K562 (cell line): ENCODE data around the gene VPS11. TPM values are rescaled to one million over a fixed set of nuclear protein-coding genes. Genes with fewer than 3 reads are reported as not detected.

Experiments
- ATAC-seq: fragments of 200-7000 bp; cut with Tn5 transposase; 3 replicates; pipeline ENCODE4 v1.9.1; 2020; ENCODE audit warnings: moderate library complexity
- BruUV-seq: library from RNA; stranded (reverse); fragments of 400-500 nt; replicated peaks from 2 replicates; lab custom pipeline; 2021; lab: Mats Ljungman, UMichigan
- CTCF ChIA-PET: fragments of 300-600 bp; formaldehyde crosslinking; extraction: SDS; loops from one replicate; lab custom pipeline; 2021; ENCODE audit warnings: low intra/inter-chr PET ratio; lab: Yijun Ruan, JAX
- POLR2A ChIA-PET: fragments of 300-600, 350-650 bp; sonication (Branson Sonifier 250); formaldehyde crosslinking; extraction: SDS; loops from one replicate; lab custom pipeline; 2021; ENCODE audit warnings: antibody characterized with exemption, inconsistent platforms; lab: Yijun Ruan, JAX
- DNase-seq, 4 experiments: peaks; one replicate each; pipeline versions ENCODE4 v3.0.0 to v3.0.0-alpha.2; 2011 to 2018; ENCODE audit warnings: low spot score in 3 of 4, mixed read lengths in 3 of 4; ENCODE audit errors: extremely low read depth in 1 of 4
- FAIRE-seq: peaks from 2 replicates; lab custom pipeline; 2011; peaks lifted over from hg19 to GRCh38; lab: Jason Lieb, UNC
- H2AFZ ChIP-seq: 2 replicates; pipeline ENCODE4 v1.6.0; 2011; ENCODE audit warnings: low read depth, low read length, control low read depth, inconsistent platforms
- H3K27ac ChIP-seq: fragments of 200-600 bp; 3 replicates; pipeline ENCODE4 v1.8.0; 2011; ENCODE audit warnings: low read depth, mild to moderate bottlenecking, control low read depth, inconsistent platforms, low read length, moderate library complexity, mixed read lengths; ENCODE audit errors: extremely low read depth
- H3K27me3 ChIP-seq, 2 experiments: fragments of 300-600 bp in 1 of 2; 2 replicates in 1 of 2; 3 replicates in 1 of 2; pipeline versions ENCODE4 v1.6.0 to v1.8.0; 2011; ENCODE audit warnings: inconsistent platforms in 2 of 2, low read length in 2 of 2, mild to moderate bottlenecking in 1 of 2, mixed read lengths in 1 of 2, moderate library complexity in 1 of 2; ENCODE audit not compliant: control insufficient read depth in 2 of 2, insufficient read depth in 2 of 2
- H3K36me3 ChIP-seq: fragments of 300-600 bp; 3 replicates; pipeline ENCODE4 v1.8.0; 2011; ENCODE audit warnings: mild to moderate bottlenecking, low read length, inconsistent platforms; ENCODE audit not compliant: control insufficient read depth, insufficient read depth
- H3K4me1 ChIP-seq, 2 experiments: fragments of 200-600 bp in 1 of 2; replicated peaks in 1 of 2; 2 replicates in 1 of 2; 3 replicates in 1 of 2; pipeline versions ENCODE4 v1.5.1 to v1.8.0; 2011; ENCODE audit warnings: inconsistent platforms in 2 of 2, low read length in 2 of 2, mild to moderate bottlenecking in 1 of 2, mixed read lengths in 1 of 2, moderate library complexity in 1 of 2; ENCODE audit not compliant: control insufficient read depth in 2 of 2, insufficient read depth in 2 of 2
- H3K4me2 ChIP-seq: 2 replicates; pipeline ENCODE4 v1.6.1; 2011; ENCODE audit warnings: low read length, control low read depth, inconsistent platforms, mixed read lengths; ENCODE audit not compliant: insufficient read depth
- H3K4me3 ChIP-seq: fragments of 200-600 bp; sonication (generic), shearing (Covaris generic); 2 replicates; pipeline ENCODE4 v1.5.1; 2016; ENCODE audit warnings: control low read depth, inconsistent platforms
- H3K79me2 ChIP-seq: fragments of 200-600 bp; 3 replicates; pipeline ENCODE4 v1.8.0; 2011; ENCODE audit warnings: low read length, inconsistent platforms; ENCODE audit not compliant: control insufficient read depth, insufficient read depth
- H3K9ac ChIP-seq, 2 experiments: 2 replicates each; pipeline versions ENCODE4 v1.6.0 to v1.6.1; 2011; ENCODE audit warnings: low read depth in 2 of 2, low read length in 2 of 2, control low read depth in 1 of 2, inconsistent platforms in 1 of 2, mild to moderate bottlenecking in 1 of 2, mixed read lengths in 1 of 2; ENCODE audit not compliant: insufficient read depth in 1 of 2
- H3K9me1 ChIP-seq: one replicate; pipeline ENCODE4 v1.6.0; 2011; ENCODE audit warnings: inconsistent platforms, mild to moderate bottlenecking, low read length, moderate library complexity; ENCODE audit not compliant: control insufficient read depth, insufficient read depth
- H3K9me3 ChIP-seq: replicated peaks from 2 replicates; pipeline ENCODE4 v1.5.1; 2011; ENCODE audit warnings: low read depth, low read length, inconsistent platforms; ENCODE audit not compliant: control insufficient read depth, insufficient read depth
- H4K20me1 ChIP-seq: replicated peaks from 2 replicates; pipeline ENCODE4 v1.6.1; 2011; ENCODE audit warnings: low read length, inconsistent platforms, mixed read lengths; ENCODE audit not compliant: control insufficient read depth, insufficient read depth
- DMBX1 ChIP-seq: fragments of 250-450 bp; sonication (Bioruptor Pico); IDR thresholded peaks from 2 replicates; pipeline ENCODE4 v1.8.0; 2022; ENCODE audit warnings: inconsistent platforms, mild to moderate bottlenecking, moderate library complexity, borderline replicate concordance
- ILF3 ChIP-seq: fragments of 450-650 bp; IDR thresholded peaks from 2 replicates; pipeline ENCODE4 v1.6.1; 2018; ENCODE audit warnings: antibody characterized with exemption, mild to moderate bottlenecking, moderate library complexity, borderline replicate concordance
- KLF13 ChIP-seq: fragments of 450-650 bp; IDR thresholded peaks from 2 replicates; pipeline ENCODE4 v1.6.1; 2016; ENCODE audit warnings: missing genetic modification characterization, low read depth, mild to moderate bottlenecking, missing compliant biosample characterization, moderate library complexity, borderline replicate concordance
- NONO ChIP-seq, 2 experiments: fragments of 200-400 bp in 1 of 2; fragments of 450-650 bp in 1 of 2; formaldehyde crosslinking in 1 of 2; IDR thresholded peaks; 2 replicates each; pipeline ENCODE4 v1.6.1; 2017; ENCODE audit warnings: low read depth in 2 of 2, mild to moderate bottlenecking in 2 of 2, moderate library complexity in 2 of 2, low read length in 1 of 2
- SIN3A ChIP-seq, 2 experiments: fragments of 150-350 bp in 1 of 2; IDR thresholded peaks; 2 replicates each; pipeline ENCODE4 v1.6.1; 2011 to 2016; ENCODE audit warnings: borderline replicate concordance in 2 of 2, low read depth in 2 of 2, low read length in 2 of 2, mild to moderate bottlenecking in 2 of 2, moderate library complexity in 2 of 2; ENCODE audit not compliant: control insufficient read depth in 1 of 2
- TAF15 ChIP-seq: fragments of 200-400 bp; formaldehyde crosslinking; IDR thresholded peaks from 2 replicates; pipeline ENCODE4 v1.6.1; 2017; ENCODE audit warnings: mild to moderate bottlenecking, low read depth, low read length, moderate library complexity
- ZNF263 ChIP-seq: sonication (generic); formaldehyde crosslinking; IDR thresholded peaks from 2 replicates; pipeline ENCODE4 v1.8.0; 2022; ENCODE audit warnings: mild to moderate bottlenecking, missing genetic modification reagents, borderline replicate concordance
- ZNF324 ChIP-seq: fragments of 250-450 bp; sonication (Bioruptor Pico); IDR thresholded peaks from 2 replicates; pipeline ENCODE4 v1.4.0; 2020; ENCODE audit warnings: mild to moderate bottlenecking
- WGBS: fragments of 100-300 bp; shearing (Covaris generic); methylation state at CpG from one replicate; pipeline ENCODE4 v1.1.6; 2016; ENCODE audit warnings: low coverage, mixed read lengths; ENCODE audit not compliant: insufficient coverage; ENCODE audit errors: missing lambda C conversion rate; 5-methylcytosine and 5-hydroxymethylcytosine counted together
- in situ Hi-C: fragments of 300-500 bp; cut with MboI; formaldehyde crosslinking; loops from 4 replicates; pipeline ENCODE4 v1.15.0; 2018; ENCODE audit warnings: inconsistent platforms, mixed read lengths
- intact Hi-C: fragments of 100-400 bp; cut with micrococcal nuclease; formaldehyde crosslinking; loops from 2 replicates; pipeline ENCODE4 v1.14.2; 2022
- polyA plus RNA-seq, 8 experiments: library from polyadenylated mRNA; depleted of rRNA in 4 of 8; stranded (reverse) in 5 of 8; unstranded in 3 of 8; fragments of >200 nt; fragmentation: Nextera tagmentation in 2 of 8; fragmentation: Illumina TruSeq in 1 of 8; extraction: Ambion mirVana in 2 of 8; extraction: Trizol in 1 of 8; gene quantifications; 2 replicates each; pipeline versions ENCODE4 v1.2.1 to v1.2.3, GENCODE V29; 2011 to 2014; ENCODE audit warnings: inconsistent platforms in 1 of 8, missing spikeins in 1 of 8
- total RNA-seq, 7 experiments: library from RNA; depleted of rRNA in 6 of 7; stranded (reverse); fragments of >200 nt in 6 of 7; fragmentation: Illumina TruSeq in 2 of 7; extraction: Trizol in 2 of 7; gene quantifications; 2 replicates each; pipeline versions ENCODE4 v1.2.1 to v1.2.3, GENCODE V29; 2011 to 2021; ENCODE audit warnings: low replicate concordance in 1 of 7
- TF ChIP-seq, protein P1 (sequence below): sonication (generic); formaldehyde crosslinking; IDR thresholded peaks from 2 replicates; pipeline ENCODE4 v1.8.0; 2022; ENCODE audit warnings: missing genetic modification reagents, mild to moderate bottlenecking, moderate library complexity, borderline replicate concordance
- TF ChIP-seq, protein P2 (sequence below): fragments of 200-800 bp; sonication (Bioruptor generic); IDR thresholded peaks from 2 replicates; pipeline ENCODE4 v1.6.1; 2017; ENCODE audit warnings: missing genetic modification characterization, missing compliant biosample characterization
- TF ChIP-seq, protein P3 (sequence below), 2 experiments: fragments of 250-450 bp in 1 of 2; fragments of 450-650 bp in 1 of 2; sonication (Bioruptor Pico) in 1 of 2; IDR thresholded peaks; 2 replicates each; pipeline versions ENCODE4 v1.6.1 to v1.8.0; 2016 to 2021; ENCODE audit warnings: mild to moderate bottlenecking in 2 of 2, moderate library complexity in 2 of 2, missing compliant biosample characterization in 1 of 2, missing genetic modification characterization in 1 of 2
- TF ChIP-seq, protein P4 (sequence below): sonication (generic); formaldehyde crosslinking; IDR thresholded peaks from 2 replicates; pipeline ENCODE4 v1.8.0; 2022; ENCODE audit warnings: mild to moderate bottlenecking, missing genetic modification reagents
- TF ChIP-seq, protein P5 (sequence below): sonication (generic); formaldehyde crosslinking; IDR thresholded peaks from 2 replicates; pipeline ENCODE4 v1.8.1; 2023; ENCODE audit warnings: mild to moderate bottlenecking, missing genetic modification reagents

Gene VPS11
- total and polyA plus RNA-seq, 9 of the 15 experiments (the other 6 are each of a cell fraction or from before 2014, with no cell fraction given), result 14.1 to 35.5 (median 27.5) TPM

DNA sequence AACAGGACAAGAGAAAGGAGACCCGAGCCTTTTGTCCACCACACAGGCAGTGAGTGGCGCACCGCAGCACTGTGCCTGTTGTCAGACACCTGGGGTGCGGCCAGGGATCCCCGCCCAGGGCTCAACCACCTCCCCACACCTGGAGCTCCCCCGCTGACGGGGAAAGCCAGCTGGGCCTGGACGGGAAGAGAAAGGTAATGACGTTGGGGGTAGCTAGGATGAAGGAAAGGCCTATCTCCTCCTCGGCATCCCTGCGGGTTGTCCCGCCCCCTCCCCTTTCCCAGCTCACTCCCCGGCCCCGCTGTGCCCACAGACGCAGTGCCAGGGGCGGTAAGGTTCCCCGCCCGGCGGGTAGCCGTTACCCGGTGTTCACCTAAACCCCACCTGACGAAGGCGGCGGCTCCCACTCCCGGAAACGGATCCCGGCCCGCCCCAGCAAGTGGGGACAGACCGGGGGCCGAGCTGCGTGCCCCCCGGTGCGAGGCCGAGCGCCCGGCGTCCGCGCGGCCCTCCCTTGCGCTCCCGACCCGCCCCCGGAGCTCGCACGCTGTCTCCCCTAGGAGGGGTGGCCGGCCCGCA lies 11.1 kb upstream of the VPS11 start:
- H4K20me1 ChIP-seq, result no peaks in the 10 kb centered on the region
- ChIA-PET CTCF (no interaction called here), POLR2A (interaction anchor here (0.6 to 8.8 kb wide), 21 partner anchors 10 to 267 kb away, joined by 3 to 132 read pairs (median 4); partner anchors contain the start of genes HMBS and VPS11)
- ATAC-seq (peak; percentile 24), FAIRE-seq (no peak), DNase-seq (peak in 3 of 4 experiments; percentile 34 to 61 (median 38))
- H3K4me3 ChIP-seq, result peak overlapping the region; percentile 98
- intact Hi-C loops (loop anchor here (2.0 kb wide), 2 partner anchors 38 kb away; partner anchors contain the start of genes RPS25 and TRAPPC4), in situ Hi-C loops (no loop called here)
- no TSS peak for BruUV-seq
- H3K36me3 ChIP-seq, result peaks cover 51% of the 10 kb centered on the region
- WGBS, result under 1% methylated on average over 39 of the region's 48 CpGs
- peak overlapping the region; percentile 91 for H3K4me2 ChIP-seq
- peak overlapping the region; percentile 95 for H3K27ac ChIP-seq
- no peaks in the 10 kb centered on the region for H3K27me3 ChIP-seq
- H3K79me2 ChIP-seq, result peaks cover 48% of the 10 kb centered on the region
- H3K9me1 ChIP-seq, result no peaks in the 10 kb centered on the region
- H3K4me1 ChIP-seq, result peaks cover 18 to 21% of the 10 kb centered on the region in 2 experiments; a peak in 3 of 5 replicates
- H3K9me3 ChIP-seq, result no peaks in the 10 kb centered on the region
- H3K9ac ChIP-seq, result peak overlapping the region; percentile 94 to 97
- H2AFZ ChIP-seq, result peak overlapping the region; percentile 82
- TF ChIP-seq, protein P1, sequence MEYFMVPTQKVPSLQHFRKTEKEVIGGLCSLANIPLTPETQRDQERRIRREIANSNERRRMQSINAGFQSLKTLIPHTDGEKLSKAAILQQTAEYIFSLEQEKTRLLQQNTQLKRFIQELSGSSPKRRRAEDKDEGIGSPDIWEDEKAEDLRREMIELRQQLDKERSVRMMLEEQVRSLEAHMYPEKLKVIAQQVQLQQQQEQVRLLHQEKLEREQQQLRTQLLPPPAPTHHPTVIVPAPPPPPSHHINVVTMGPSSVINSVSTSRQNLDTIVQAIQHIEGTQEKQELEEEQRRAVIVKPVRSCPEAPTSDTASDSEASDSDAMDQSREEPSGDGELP, result peak; percentile 54
- TF ChIP-seq TAF15, result no peak
- TF ChIP-seq, protein P2, sequence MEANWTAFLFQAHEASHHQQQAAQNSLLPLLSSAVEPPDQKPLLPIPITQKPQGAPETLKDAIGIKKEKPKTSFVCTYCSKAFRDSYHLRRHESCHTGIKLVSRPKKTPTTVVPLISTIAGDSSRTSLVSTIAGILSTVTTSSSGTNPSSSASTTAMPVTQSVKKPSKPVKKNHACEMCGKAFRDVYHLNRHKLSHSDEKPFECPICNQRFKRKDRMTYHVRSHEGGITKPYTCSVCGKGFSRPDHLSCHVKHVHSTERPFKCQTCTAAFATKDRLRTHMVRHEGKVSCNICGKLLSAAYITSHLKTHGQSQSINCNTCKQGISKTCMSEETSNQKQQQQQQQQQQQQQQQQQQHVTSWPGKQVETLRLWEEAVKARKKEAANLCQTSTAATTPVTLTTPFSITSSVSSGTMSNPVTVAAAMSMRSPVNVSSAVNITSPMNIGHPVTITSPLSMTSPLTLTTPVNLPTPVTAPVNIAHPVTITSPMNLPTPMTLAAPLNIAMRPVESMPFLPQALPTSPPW, result no peak
- peak in 1 of 2 experiments; percentile 74; a peak in 1 of 4 replicates for TF ChIP-seq SIN3A (IDR thresholded peaks at IDR 0.05; ENCODE audit: borderline replicate concordance in 2 of 2, control insufficient read depth in 1 of 2, low read depth in 2 of 2, low read length in 2 of 2)
- TF ChIP-seq, protein P3, sequence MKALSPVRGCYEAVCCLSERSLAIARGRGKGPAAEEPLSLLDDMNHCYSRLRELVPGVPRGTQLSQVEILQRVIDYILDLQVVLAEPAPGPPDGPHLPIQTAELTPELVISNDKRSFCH (CRISPR knock-in tag; IDR thresholded peaks at IDR 0.05), result no peak
- TF ChIP-seq, protein P3 (tag; IDR thresholded peaks at IDR 0.05), result 0 out of 2 replicates have a peak, but pooled peaks have one; percentile 17
- TF ChIP-seq ILF3, result peak; percentile 65; the same call in 1 of the 2 replicates
- TF ChIP-seq, protein P4, sequence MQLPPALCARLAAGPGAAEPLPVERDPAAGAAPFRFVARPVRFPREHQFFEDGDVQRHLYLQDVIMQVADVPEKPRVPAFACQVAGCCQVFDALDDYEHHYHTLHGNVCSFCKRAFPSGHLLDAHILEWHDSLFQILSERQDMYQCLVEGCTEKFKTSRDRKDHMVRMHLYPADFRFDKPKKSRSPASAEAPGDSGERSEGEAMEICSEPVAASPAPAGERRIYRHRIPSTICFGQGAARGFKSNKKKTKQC (CRISPR knock-in tag), result peak; percentile 87
- 0 out of 2 replicates have a peak, but pooled peaks have one; percentile 28 for TF ChIP-seq ZNF324 (CRISPR knock-in tag)
- no peak for TF ChIP-seq DMBX1 (CRISPR knock-in tag)
- peak in 1 of 2 experiments; percentile 68; a peak in 1 of 4 replicates for TF ChIP-seq NONO (IDR thresholded peaks at IDR 0.05; ENCODE audit: low read depth in 2 of 2, low read length in 1 of 2)
- TF ChIP-seq, protein P5, sequence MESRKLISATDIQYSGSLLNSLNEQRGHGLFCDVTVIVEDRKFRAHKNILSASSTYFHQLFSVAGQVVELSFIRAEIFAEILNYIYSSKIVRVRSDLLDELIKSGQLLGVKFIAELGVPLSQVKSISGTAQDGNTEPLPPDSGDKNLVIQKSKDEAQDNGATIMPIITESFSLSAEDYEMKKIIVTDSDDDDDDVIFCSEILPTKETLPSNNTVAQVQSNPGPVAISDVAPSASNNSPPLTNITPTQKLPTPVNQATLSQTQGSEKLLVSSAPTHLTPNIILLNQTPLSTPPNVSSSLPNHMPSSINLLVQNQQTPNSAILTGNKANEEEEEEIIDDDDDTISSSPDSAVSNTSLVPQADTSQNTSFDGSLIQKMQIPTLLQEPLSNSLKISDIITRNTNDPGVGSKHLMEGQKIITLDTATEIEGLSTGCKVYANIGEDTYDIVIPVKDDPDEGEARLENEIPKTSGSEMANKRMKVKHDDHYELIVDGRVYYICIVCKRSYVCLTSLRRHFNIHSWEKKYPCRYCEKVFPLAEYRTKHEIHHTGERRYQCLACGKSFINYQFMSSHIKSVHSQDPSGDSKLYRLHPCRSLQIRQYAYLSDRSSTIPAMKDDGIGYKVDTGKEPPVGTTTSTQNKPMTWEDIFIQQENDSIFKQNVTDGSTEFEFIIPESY (CRISPR knock-in tag), result 0 out of 2 replicates have a peak, but pooled peaks have one; percentile 24
- peak; percentile 46; the same call in 1 of the 2 replicates for TF ChIP-seq KLF13 (tag)
- TF ChIP-seq ZNF263, result 0 out of 2 replicates have a peak, but pooled peaks have one; percentile 23
